Stomach (tissue), 9 donors: Measurements from ENCODE around the gene STT3A. TPM values are rescaled to one million over a fixed set of nuclear protein-coding genes. Genes with fewer than 3 reads are reported as not detected.
A peak's percentile ranks its signal among the peaks of the same experiment; 100 is the strongest.

Experiments
- DNase-seq, 2 donors: peaks; one replicate each; pipeline versions ENCODE4 v3.0.0 to v3.0.0-alpha.2; 2013 to 2019
- H3K27ac ChIP-seq, 5 donors: fragments of 200-600 bp in 4 of 5; sonication (generic) in 4 of 5; one replicate each; pipeline ENCODE4 v1.5.1; 2013 to 2019; ENCODE audit warnings: mild to moderate bottlenecking in 1 of 5, moderate library complexity in 1 of 5
- H3K27me3 ChIP-seq, 3 donors: fragments of 200-600 bp; sonication (generic); one replicate each; pipeline ENCODE4 v1.5.1; 2017 to 2019; ENCODE audit warnings: mixed run types in 1 of 3
- H3K36me3 ChIP-seq, 4 donors: fragments of 200-600 bp; sonication (generic); 1 replicate in 3 of 4; 2 replicates in 1 of 4; pipeline ENCODE4 v1.5.1; 2016 to 2019
- H3K4me1 ChIP-seq, 4 donors: fragments of 200-600 bp; sonication (generic); one replicate each; pipeline ENCODE4 v1.5.1; 2016 to 2019
- H3K4me3 ChIP-seq, 4 donors: fragments of 200-600 bp; sonication (generic) in 3 of 4; one replicate each; pipeline ENCODE4 v1.5.1; 2016 to 2019; ENCODE audit warnings: mild to moderate bottlenecking in 1 of 4
- H3K9me3 ChIP-seq, 4 donors: fragments of 200-600 bp; sonication (generic); one replicate each; pipeline ENCODE4 v1.5.1; 2016 to 2019
- EP300 ChIP-seq: sonication (generic); formaldehyde crosslinking; IDR thresholded peaks from one replicate; pipeline ENCODE4 v1.6.1; 2017; ENCODE audit warnings: antibody characterized with exemption
- POLR2A ChIP-seq, 4 donors: fragments of 450-650 bp; IDR thresholded peaks; one replicate each; pipeline ENCODE4 v1.6.1; 2016; ENCODE audit warnings: antibody characterized with exemption in 4 of 4, control low read depth in 2 of 4, mild to moderate bottlenecking in 1 of 4, moderate library complexity in 1 of 4
- POLR2AphosphoS5 ChIP-seq, 3 donors: sonication (generic); formaldehyde crosslinking; IDR thresholded peaks; one replicate each; pipeline ENCODE4 v1.6.1; 2016; ENCODE audit warnings: antibody characterized with exemption in 3 of 3
- WGBS, 5 donors: extraction: QIAGEN DNeasy Blood & Tissue Kit in 3 of 5; methylation state at CpG; one replicate each; pipeline versions ENCODE4 v1.1.5 to v1.1.7; 2013 to 2018; 5-methylcytosine and 5-hydroxymethylcytosine counted together
- intact Hi-C: fragments of 100-400 bp; cut with DNase I; formaldehyde crosslinking; loops from one replicate; pipeline ENCODE4 v1.15.1; 2023; ENCODE audit warnings: low total_unique reads
- polyA plus RNA-seq, 3 donors: library from polyadenylated mRNA; stranded (reverse); fragments of 200-250 nt; gene quantifications; one replicate each; pipeline ENCODE4 v1.2.3, GENCODE V29; 2013
- total RNA-seq, 5 donors: library from RNA; depleted of rRNA; stranded (reverse); fragments of >200 nt; gene quantifications; one replicate each; pipeline versions ENCODE4 v1.1.0 to v1.2.3, GENCODE V29; 2014 to 2016
- TF ChIP-seq, protein P1 (sequence below), 7 experiments: fragments of 450-650 bp in 4 of 7; fragments of 200-600 bp in 3 of 7; sonication (generic) in 3 of 7; IDR thresholded peaks; one replicate each; pipeline ENCODE4 v1.5.1; 2016 to 2019; ENCODE audit warnings: antibody characterized with exemption in 7 of 7, control low read depth in 2 of 7, mild to moderate bottlenecking in 1 of 7
- donor health status: healthy with polysubstance abuse.
- donor health status: Bipolar disorder and iron deficiency.
- donor health status: healthy.

STT3A gene
- total and polyA plus RNA-seq, 8 donors, result 19.4 to 113 (median 34.9) TPM

DNA sequence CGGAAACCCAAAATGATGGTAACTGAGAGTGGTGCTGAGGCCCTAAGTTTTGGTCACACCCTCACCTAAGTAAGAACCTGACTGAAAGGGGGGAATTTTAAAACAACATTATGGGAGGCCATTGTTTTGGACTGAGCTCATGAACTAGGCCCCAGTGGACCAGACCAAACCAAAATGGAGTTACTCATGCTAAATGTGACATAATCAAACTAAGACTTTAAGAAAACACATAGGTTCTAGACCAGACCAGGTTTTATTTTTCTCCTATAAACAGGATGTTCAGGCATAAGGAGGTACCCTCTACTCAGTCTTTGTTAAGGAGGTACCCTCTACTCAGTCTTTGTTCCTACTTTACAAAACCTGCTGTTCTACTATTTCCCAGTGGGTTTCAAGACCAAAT lies 30.7 kb upstream of the STT3A start:
- Histone ChIP-seq H3K27me3 (no peaks in the 10 kb centered on the region), H3K4me1 (no peaks in the 10 kb centered on the region), H3K4me3 (no peak overlapping the region), H3K9me3 (no peaks in the 10 kb centered on the region), H3K36me3 (no peaks in the 10 kb centered on the region), H3K27ac (no peak overlapping the region)
- intact Hi-C loops, result no loop called here
- no peak for TF ChIP-seq POLR2A (IDR thresholded peaks at IDR 0.05)
- TF ChIP-seq, protein P1, sequence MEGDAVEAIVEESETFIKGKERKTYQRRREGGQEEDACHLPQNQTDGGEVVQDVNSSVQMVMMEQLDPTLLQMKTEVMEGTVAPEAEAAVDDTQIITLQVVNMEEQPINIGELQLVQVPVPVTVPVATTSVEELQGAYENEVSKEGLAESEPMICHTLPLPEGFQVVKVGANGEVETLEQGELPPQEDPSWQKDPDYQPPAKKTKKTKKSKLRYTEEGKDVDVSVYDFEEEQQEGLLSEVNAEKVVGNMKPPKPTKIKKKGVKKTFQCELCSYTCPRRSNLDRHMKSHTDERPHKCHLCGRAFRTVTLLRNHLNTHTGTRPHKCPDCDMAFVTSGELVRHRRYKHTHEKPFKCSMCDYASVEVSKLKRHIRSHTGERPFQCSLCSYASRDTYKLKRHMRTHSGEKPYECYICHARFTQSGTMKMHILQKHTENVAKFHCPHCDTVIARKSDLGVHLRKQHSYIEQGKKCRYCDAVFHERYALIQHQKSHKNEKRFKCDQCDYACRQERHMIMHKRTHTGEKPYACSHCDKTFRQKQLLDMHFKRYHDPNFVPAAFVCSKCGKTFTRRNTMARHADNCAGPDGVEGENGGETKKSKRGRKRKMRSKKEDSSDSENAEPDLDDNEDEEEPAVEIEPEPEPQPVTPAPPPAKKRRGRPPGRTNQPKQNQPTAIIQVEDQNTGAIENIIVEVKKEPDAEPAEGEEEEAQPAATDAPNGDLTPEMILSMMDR (IDR thresholded peaks at IDR 0.05), result no peak
- no peak for TF ChIP-seq POLR2AphosphoS5 (IDR thresholded peaks at IDR 0.05)
- no peak for TF ChIP-seq EP300
- no peak for DNase-seq
- WGBS, 5 donors, result 89 to 100% (median 96%) methylated on average over 1 of the region's 1 CpG

DNA sequence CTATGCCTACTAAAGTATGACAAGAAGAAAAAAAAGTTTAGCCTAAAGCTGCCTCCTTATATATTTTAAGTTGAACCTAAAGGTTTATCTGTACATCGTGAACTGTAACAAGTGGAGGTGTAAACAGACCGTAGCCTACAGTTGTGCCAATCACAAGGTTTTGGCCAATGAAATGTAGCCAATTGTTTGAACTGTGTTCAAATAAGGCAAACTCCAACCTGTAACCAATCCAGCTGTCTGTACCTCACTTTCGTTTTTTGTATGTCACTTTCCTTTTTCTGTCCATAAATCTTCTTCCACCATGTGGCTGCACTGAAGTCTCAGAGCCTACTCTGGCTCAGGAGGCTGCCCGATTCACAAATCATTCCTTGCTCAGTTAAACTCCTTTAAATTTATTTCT lies 30.2 kb upstream of the STT3A start:
- intact Hi-C loops, result no loop called here

DNA sequence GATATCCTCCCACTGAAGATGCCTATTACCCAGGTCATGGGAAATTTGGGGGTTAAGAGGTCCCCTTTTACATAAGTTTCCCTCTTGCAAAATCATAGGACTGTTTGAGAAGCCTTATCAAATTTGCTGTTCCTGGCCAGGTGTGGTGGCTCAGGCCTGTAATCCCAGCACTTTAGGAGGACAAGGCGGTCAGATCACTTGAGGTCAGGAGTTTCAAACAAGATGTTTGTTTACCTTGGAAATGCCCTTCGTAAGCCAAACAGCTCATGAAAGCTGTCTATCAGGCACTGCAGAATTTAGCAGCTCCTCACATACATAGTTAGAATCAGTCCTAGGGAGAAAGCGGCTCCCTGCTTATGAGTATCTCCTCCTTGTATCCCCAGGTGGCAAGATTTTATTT lies 28.3 kb upstream of the STT3A start:
- Histone ChIP-seq H3K9me3 (no peaks in the 10 kb centered on the region), H3K4me1 (peaks cover 0 to 5% (median 2%) of the 10 kb centered on the region in 4 donors), H3K4me3 (no peak overlapping the region), H3K36me3 (no peaks in the 10 kb centered on the region), H3K27me3 (no peaks in the 10 kb centered on the region), H3K27ac (no peak overlapping the region)
- 29 to 67% (median 40%) methylated on average over 3 of the region's 3 CpGs for WGBS, 5 donors
- DNase-seq, result peak in 1 of 2 donors; percentile 43
- TF ChIP-seq POLR2AphosphoS5 (IDR thresholded peaks at IDR 0.05) (peak in 1 of 3 donors; percentile 21), EP300 (no peak)
- TF ChIP-seq, protein P1 (IDR thresholded peaks at IDR 0.05), result no peak
- intact Hi-C loops, result no loop called here

More for the DNA sequence above, 30.2 kb upstream of the STT3A start:
- 62 to 76% (median 63%) methylated on average over 4 of the region's 4 CpGs for WGBS, 5 donors
- Histone ChIP-seq H3K27ac (no peak overlapping the region), H3K36me3 (no peaks in the 10 kb centered on the region), H3K9me3 (no peaks in the 10 kb centered on the region), H3K4me1 (no peaks in the 10 kb centered on the region), H3K27me3 (no peaks in the 10 kb centered on the region), H3K4me3 (no peak overlapping the region)
- DNase-seq, result no peak
- TF ChIP-seq POLR2A (IDR thresholded peaks at IDR 0.05) (no peak), EP300 (no peak), POLR2AphosphoS5 (IDR thresholded peaks at IDR 0.05) (no peak)
- TF ChIP-seq, protein P1 (IDR thresholded peaks at IDR 0.05), result no peak

DNA sequence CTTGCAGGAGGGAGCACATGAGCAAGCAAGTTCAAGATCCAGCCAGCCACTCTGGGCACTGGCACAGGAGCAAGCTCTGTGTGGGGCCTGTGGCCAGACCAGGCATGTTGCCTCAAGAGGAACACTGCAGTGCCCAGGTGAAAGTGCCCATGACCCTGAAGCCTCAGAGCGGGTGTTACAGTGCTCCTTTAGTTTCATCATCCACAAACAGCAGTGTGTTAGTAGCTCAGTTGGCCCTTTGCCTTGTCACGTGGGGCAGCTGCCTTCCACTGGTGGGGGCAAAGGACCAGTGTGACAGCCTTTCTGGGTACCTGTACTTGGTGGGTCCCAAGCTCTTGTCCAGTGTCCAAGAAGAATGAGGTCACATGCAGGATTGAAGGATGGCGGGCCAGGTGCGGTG lies 26.4 kb upstream of the STT3A start:
- intact Hi-C loops, result no loop called here
- no peak overlapping the region for H3K4me3 ChIP-seq
- H3K27me3 ChIP-seq, result no peaks in the 10 kb centered on the region
- H3K36me3 ChIP-seq, result no peaks in the 10 kb centered on the region
- peaks cover 12 to 20% (median 16%) of the 10 kb centered on the region in 4 donors for H3K4me1 ChIP-seq
- H3K27ac ChIP-seq, result no peak overlapping the region
- H3K9me3 ChIP-seq, result no peaks in the 10 kb centered on the region
- 96 to 100% (median 97%) methylated on average over 4 of the region's 4 CpGs for WGBS, 5 donors
- TF ChIP-seq, protein P1 (IDR thresholded peaks at IDR 0.05), result no peak
- TF ChIP-seq POLR2AphosphoS5 (IDR thresholded peaks at IDR 0.05) (no peak), POLR2A (IDR thresholded peaks at IDR 0.05) (no peak), EP300 (no peak)
- no peak for DNase-seq
